Caco-2 (cell line): Measurements from ENCODE around the gene TPRX1. TPM values are rescaled to one million over a fixed set of nuclear protein-coding genes. Genes with fewer than 3 reads are reported as not detected.

ENCODE experiments used
- BruUV-seq: library from RNA; stranded (reverse); fragments of 400-500 nt; replicated peaks from 2 replicates; lab custom pipeline; 2021; lab: Mats Ljungman, UMichigan
- CTCF ChIA-PET: fragments of 300-600 bp; sonication (Branson Sonifier 250); formaldehyde crosslinking; loops from one replicate; lab custom pipeline; 2022; ENCODE audit warnings: antibody characterized with exemption; lab: Charles Lee
- POLR2A ChIA-PET: fragments of 300-600 bp; sonication (Branson Sonifier 250); formaldehyde crosslinking; loops from one replicate; lab custom pipeline; 2022; ENCODE audit warnings: antibody characterized with exemption; lab: Charles Lee
- DNase-seq, 2 experiments: peaks; one replicate each; pipeline versions ENCODE4 v3.0.0 to v3.0.0-alpha.2; 2020 to 2022
- H3K27me3 ChIP-seq: replicated peaks from 2 replicates; pipeline ENCODE4 v1.6.0; 2011; ENCODE audit warnings: low read length; ENCODE audit not compliant: control insufficient read depth, insufficient read depth
- H3K36me3 ChIP-seq: 2 replicates; pipeline ENCODE4 v1.5.1; 2011; ENCODE audit warnings: low read length; ENCODE audit not compliant: control insufficient read depth, insufficient read depth
- H3K4me1 ChIP-seq: fragments of 250-450 bp; sonication (Bioruptor Pico); 2 replicates; pipeline ENCODE4 v1.5.1; 2020; ENCODE audit warnings: mild to moderate bottlenecking
- H3K4me3 ChIP-seq: 2 replicates; pipeline ENCODE4 v1.5.1; 2011; ENCODE audit warnings: low read depth, mild to moderate bottlenecking, control low read depth, low read length
- H3K9me3 ChIP-seq: fragments of 250-450 bp; sonication (Bioruptor Pico); 2 replicates; pipeline ENCODE4 v1.5.1; 2020; ENCODE audit warnings: mild to moderate bottlenecking, moderate library complexity
- H3K27ac Mint-ChIP-seq: one replicate; pipeline ENCODE4 v1.8.0; 2022; ENCODE audit warnings: mixed read lengths; ENCODE audit not compliant: unreplicated experiment
- H3K27me3 Mint-ChIP-seq: one replicate; pipeline ENCODE4 v1.8.0; 2022; ENCODE audit warnings: mixed read lengths; ENCODE audit not compliant: insufficient read depth, unreplicated experiment
- H3K36me3 Mint-ChIP-seq: one replicate; pipeline ENCODE4 v1.8.0; 2022; ENCODE audit warnings: mild to moderate bottlenecking, mixed read lengths; ENCODE audit not compliant: insufficient read depth, unreplicated experiment
- H3K4me1 Mint-ChIP-seq: one replicate; pipeline ENCODE4 v1.8.0; 2022; ENCODE audit warnings: low read depth, mixed read lengths; ENCODE audit not compliant: unreplicated experiment
- H3K4me3 Mint-ChIP-seq: one replicate; pipeline ENCODE4 v1.8.0; 2022; ENCODE audit warnings: mild to moderate bottlenecking, moderate library complexity, mixed read lengths; ENCODE audit not compliant: unreplicated experiment
- H3K9me3 Mint-ChIP-seq: one replicate; pipeline ENCODE4 v1.8.0; 2022; ENCODE audit warnings: mixed read lengths; ENCODE audit not compliant: unreplicated experiment
- CTCF ChIP-seq, 2 experiments: fragments of 200-600 bp in 1 of 2; IDR thresholded peaks; 1 replicate in 1 of 2; 2 replicates in 1 of 2; pipeline versions ENCODE4 v1.5.1 to v1.8.0; 2011 to 2022; ENCODE audit warnings: antibody characterized with exemption in 1 of 2, control low read depth in 1 of 2, inconsistent platforms in 1 of 2, low read depth in 1 of 2, low read length in 1 of 2, mild to moderate bottlenecking in 1 of 2, moderate library complexity in 1 of 2; ENCODE audit not compliant: insufficient read depth in 1 of 2, severe bottlenecking in 1 of 2, unreplicated experiment in 1 of 2
- intact Hi-C: fragments of 100-400 bp; cut with micrococcal nuclease; formaldehyde crosslinking; loops from one replicate; pipeline ENCODE4 v1.10.0; 2022; ENCODE audit not compliant: unreplicated experiment
- total RNA-seq: library from RNA; stranded (reverse); gene quantifications from 2 replicates; pipeline ENCODE4 v1.2.3, GENCODE V29; 2022

The TPRX1 gene
- total RNA-seq, 1 experiment from 2014 or later: not detected

GRCh38 chr19:47801270-47801669 is 3.1 kb downstream of the TPRX1 start:
- POLR2A ChIA-PET: no interaction called here
- no peak for DNase-seq
- Mint-ChIP-seq H3K36me3 (no peaks in the 10 kb centered on the region), H3K9me3 (no peaks in the 10 kb centered on the region), H3K4me1 (no peaks in the 10 kb centered on the region), H3K27ac (no peak overlapping the region), H3K4me3 (no peak overlapping the region), H3K27me3 (no peaks in the 10 kb centered on the region)
- H3K4me3 ChIP-seq: no peak overlapping the region
- H3K36me3 ChIP-seq: no peaks in the 10 kb centered on the region
- no TSS peak for BruUV-seq
- no peaks in the 10 kb centered on the region for H3K9me3 ChIP-seq
- intact Hi-C loops: no loop called here
- no peak for TF ChIP-seq CTCF (IDR thresholded peaks at IDR 0.05; ENCODE audit: insufficient read depth in 1 of 2, low read depth in 1 of 2, low read length in 1 of 2, severe bottlenecking in 1 of 2, unreplicated experiment in 1 of 2)
- CTCF ChIA-PET: no interaction called here
- H3K27me3 ChIP-seq: no peaks in the 10 kb centered on the region; the same call in 1 of the 2 replicates
- H3K4me1 ChIP-seq: no peaks in the 10 kb centered on the region

- TF ChIP-seq CTCF (IDR thresholded peaks at IDR 0.05; ENCODE audit: insufficient read depth in 1 of 2, low read depth in 1 of 2, low read length in 1 of 2, severe bottlenecking in 1 of 2, unreplicated experiment in 1 of 2): no peak
- ChIA-PET POLR2A (no interaction called here), CTCF (no interaction called here)
- no peaks in the 10 kb centered on the region for H3K4me1 Mint-ChIP-seq
- H3K27ac Mint-ChIP-seq: no peak overlapping the region
- H3K4me3 ChIP-seq: no peak overlapping the region
- no peaks in the 10 kb centered on the region for H3K9me3 Mint-ChIP-seq
- H3K36me3 Mint-ChIP-seq: no peaks in the 10 kb centered on the region
- H3K4me1 ChIP-seq: no peaks in the 10 kb centered on the region
- H3K36me3 ChIP-seq: no peaks in the 10 kb centered on the region
- BruUV-seq: no TSS peak
- no peak for DNase-seq
- no peak overlapping the region for H3K4me3 Mint-ChIP-seq
- H3K27me3 Mint-ChIP-seq: no peaks in the 10 kb centered on the region
- H3K9me3 ChIP-seq: no peaks in the 10 kb centered on the region
- H3K27me3 ChIP-seq: no peaks in the 10 kb centered on the region; the same call in 1 of the 2 replicates
- intact Hi-C loops: no loop called here
These were observed 5.5 kb downstream of the TPRX1 start for GRCh38 chr19:47798904-47799266.

GRCh38 chr19:47797996-47798903 is 6.1 kb downstream of the TPRX1 start:
- Mint-ChIP-seq H3K27me3 (no peaks in the 10 kb centered on the region), H3K4me3 (no peak overlapping the region), H3K9me3 (no peaks in the 10 kb centered on the region), H3K4me1 (no peaks in the 10 kb centered on the region), H3K36me3 (no peaks in the 10 kb centered on the region), H3K27ac (no peak overlapping the region)
- H3K4me3 ChIP-seq: no peak overlapping the region
- H3K36me3 ChIP-seq: no peaks in the 10 kb centered on the region
- POLR2A ChIA-PET: no interaction called here
- no peaks in the 10 kb centered on the region for H3K4me1 ChIP-seq
- no peaks in the 10 kb centered on the region for H3K9me3 ChIP-seq
- CTCF ChIA-PET: no interaction called here
- intact Hi-C loops: no loop called here
- DNase-seq: no peak
- no peaks in the 10 kb centered on the region; the same call in 1 of the 2 replicates for H3K27me3 ChIP-seq
- no TSS peak for BruUV-seq
- TF ChIP-seq CTCF (IDR thresholded peaks at IDR 0.05; ENCODE audit: insufficient read depth in 1 of 2, low read depth in 1 of 2, low read length in 1 of 2, severe bottlenecking in 1 of 2, unreplicated experiment in 1 of 2): no peak
